ENCODE data around the gene DNAH2.

DNAH2 gene

GRCh38 chr17:7842380-7843256, 125.1 kb downstream of the DNAH2 start (continued):
- TF ChIP-seq, protein P1, sequence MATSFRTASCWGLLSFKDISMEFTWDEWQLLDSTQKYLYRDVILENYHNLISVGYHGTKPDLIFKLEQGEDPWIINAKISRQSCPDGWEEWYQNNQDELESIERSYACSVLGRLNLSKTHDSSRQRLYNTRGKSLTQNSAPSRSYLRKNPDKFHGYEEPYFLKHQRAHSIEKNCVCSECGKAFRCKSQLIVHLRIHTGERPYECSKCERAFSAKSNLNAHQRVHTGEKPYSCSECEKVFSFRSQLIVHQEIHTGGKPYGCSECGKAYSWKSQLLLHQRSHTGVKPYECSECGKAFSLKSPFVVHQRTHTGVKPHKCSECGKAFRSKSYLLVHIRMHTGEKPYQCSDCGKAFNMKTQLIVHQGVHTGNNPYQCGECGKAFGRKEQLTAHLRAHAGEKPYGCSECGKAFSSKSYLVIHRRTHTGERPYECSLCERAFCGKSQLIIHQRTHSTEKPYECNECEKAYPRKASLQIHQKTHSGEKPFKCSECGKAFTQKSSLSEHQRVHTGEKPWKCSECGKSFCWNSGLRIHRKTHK (tag by site-specific recombination; IDR thresholded peaks at IDR 0.05): no peak
- no peak for TF ChIP-seq ZBTB7A (tag by site-specific recombination; IDR thresholded peaks at IDR 0.05; ENCODE audit: low read depth)
- TF ChIP-seq ZNF501 (tag by site-specific recombination; IDR thresholded peaks at IDR 0.05): 0 out of 2 replicates have a peak, but pooled peaks have one; percentile 17
- no peak for TF ChIP-seq YY1 (tag by site-specific recombination; IDR thresholded peaks at IDR 0.05)
- no peak for TF ChIP-seq ZNF10 (tag by site-specific recombination; IDR thresholded peaks at IDR 0.05)
- TF ChIP-seq HOXA7 (CRISPR knock-in tag; IDR thresholded peaks at IDR 0.05; ENCODE audit: borderline replicate concordance): no peak
- TF ChIP-seq ZNF555 (tag by site-specific recombination; conservative IDR thresholded peaks at IDR 0.05): no peak
- no peak for TF ChIP-seq ZSCAN23 (tag by site-specific recombination; IDR thresholded peaks at IDR 0.05)
- TF ChIP-seq ZNF549 (tag by site-specific recombination; IDR thresholded peaks at IDR 0.05): no peak
- TF ChIP-seq BCL6B (tag by site-specific recombination; IDR thresholded peaks at IDR 0.05): no peak
- no peak for TF ChIP-seq HOXD13 (CRISPR knock-in tag; IDR thresholded peaks at IDR 0.05; ENCODE audit: borderline replicate concordance)
- peak; percentile 53; the same call in 1 of the 2 replicates for TF ChIP-seq BCL11A (tag by site-specific recombination; IDR thresholded peaks at IDR 0.05; ENCODE audit: low read depth)
- TF ChIP-seq ZNF791 (tag by site-specific recombination; IDR thresholded peaks at IDR 0.05): no peak
- no peak for TF ChIP-seq ZFP41 (tag by site-specific recombination; IDR thresholded peaks at IDR 0.05; ENCODE audit: borderline replicate concordance)
- TF ChIP-seq HOXC10 (CRISPR knock-in tag; IDR thresholded peaks at IDR 0.05): no peak
- no peak for TF ChIP-seq ZNF169 (tag by site-specific recombination; IDR thresholded peaks at IDR 0.05)
- TF ChIP-seq ZNF830 (tag by site-specific recombination; IDR thresholded peaks at IDR 0.05; ENCODE audit: low read depth): no peak
- peak; percentile 7; the same call in 1 of the 2 replicates for TF ChIP-seq ZNF600 (tag by site-specific recombination; IDR thresholded peaks at IDR 0.05)
- TF ChIP-seq ZNF76 (tag by site-specific recombination; IDR thresholded peaks at IDR 0.05; ENCODE audit: borderline replicate concordance, low read depth): no peak
- no peak for TF ChIP-seq ZNF239 (tag by site-specific recombination; IDR thresholded peaks at IDR 0.05)
- peak; percentile 50 for TF ChIP-seq SP2 (tag by site-specific recombination; IDR thresholded peaks at IDR 0.05)
- peak; percentile 58 for TF ChIP-seq ZNF629 (tag by site-specific recombination; IDR thresholded peaks at IDR 0.05)
- TF ChIP-seq, protein P2, sequence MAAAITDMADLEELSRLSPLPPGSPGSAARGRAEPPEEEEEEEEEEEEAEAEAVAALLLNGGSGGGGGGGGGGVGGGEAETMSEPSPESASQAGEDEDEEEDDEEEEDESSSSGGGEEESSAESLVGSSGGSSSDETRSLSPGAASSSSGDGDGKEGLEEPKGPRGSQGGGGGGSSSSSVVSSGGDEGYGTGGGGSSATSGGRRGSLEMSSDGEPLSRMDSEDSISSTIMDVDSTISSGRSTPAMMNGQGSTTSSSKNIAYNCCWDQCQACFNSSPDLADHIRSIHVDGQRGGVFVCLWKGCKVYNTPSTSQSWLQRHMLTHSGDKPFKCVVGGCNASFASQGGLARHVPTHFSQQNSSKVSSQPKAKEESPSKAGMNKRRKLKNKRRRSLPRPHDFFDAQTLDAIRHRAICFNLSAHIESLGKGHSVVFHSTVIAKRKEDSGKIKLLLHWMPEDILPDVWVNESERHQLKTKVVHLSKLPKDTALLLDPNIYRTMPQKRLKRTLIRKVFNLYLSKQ (tag by site-specific recombination; IDR thresholded peaks at IDR 0.05; ENCODE audit: borderline replicate concordance): no peak
- TF ChIP-seq TCF7L2 (IDR thresholded peaks at IDR 0.05; ENCODE audit: borderline replicate concordance, low read depth, low read length): no peak
- peak; percentile 78 for TF ChIP-seq SCRT2 (tag by site-specific recombination; IDR thresholded peaks at IDR 0.05)
- no peak for TF ChIP-seq ZNF214 (tag by site-specific recombination; IDR thresholded peaks at IDR 0.05; ENCODE audit: borderline replicate concordance)
- TF ChIP-seq SALL2 (tag by site-specific recombination; IDR thresholded peaks at IDR 0.05; ENCODE audit: borderline replicate concordance): no peak
- no peak for TF ChIP-seq ZNF350 (tag by site-specific recombination; IDR thresholded peaks at IDR 0.05)
- no peak for TF ChIP-seq ZBTB8A (tag by site-specific recombination; IDR thresholded peaks at IDR 0.05)
- TF ChIP-seq ZNF585B (tag by site-specific recombination; IDR thresholded peaks at IDR 0.05): no peak
- no peak for TF ChIP-seq ZNF155 (tag by site-specific recombination; IDR thresholded peaks at IDR 0.05)
- TF ChIP-seq, protein P3, sequence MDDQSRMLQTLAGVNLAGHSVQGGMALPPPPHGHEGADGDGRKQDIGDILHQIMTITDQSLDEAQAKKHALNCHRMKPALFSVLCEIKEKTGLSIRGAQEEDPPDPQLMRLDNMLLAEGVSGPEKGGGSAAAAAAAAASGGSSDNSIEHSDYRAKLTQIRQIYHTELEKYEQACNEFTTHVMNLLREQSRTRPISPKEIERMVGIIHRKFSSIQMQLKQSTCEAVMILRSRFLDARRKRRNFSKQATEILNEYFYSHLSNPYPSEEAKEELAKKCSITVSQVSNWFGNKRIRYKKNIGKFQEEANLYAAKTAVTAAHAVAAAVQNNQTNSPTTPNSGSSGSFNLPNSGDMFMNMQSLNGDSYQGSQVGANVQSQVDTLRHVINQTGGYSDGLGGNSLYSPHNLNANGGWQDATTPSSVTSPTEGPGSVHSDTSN (CRISPR knock-in tag; IDR thresholded peaks at IDR 0.05): no peak
- TF ChIP-seq MZF1 (tag by site-specific recombination; IDR thresholded peaks at IDR 0.05; ENCODE audit: borderline replicate concordance): no peak
- no peak for TF ChIP-seq ZNF626 (tag by site-specific recombination; IDR thresholded peaks at IDR 0.05)
- TF ChIP-seq ZNF366 (tag by site-specific recombination; conservative IDR thresholded peaks at IDR 0.05): peak; percentile 83
- no peak for TF ChIP-seq OVOL3 (tag by site-specific recombination; IDR thresholded peaks at IDR 0.05)
- peak; percentile 67 for TF ChIP-seq SP3 (tag by site-specific recombination; IDR thresholded peaks at IDR 0.05)

Measured in HEK293 (cell line).